ENCODE data around the gene RAB30.
"Not testable (repeated sequence)": the region's sequence is repeated elsewhere in the genome, so short reads cannot be mapped to it uniquely, and the experiment has no call there.

DNA sequence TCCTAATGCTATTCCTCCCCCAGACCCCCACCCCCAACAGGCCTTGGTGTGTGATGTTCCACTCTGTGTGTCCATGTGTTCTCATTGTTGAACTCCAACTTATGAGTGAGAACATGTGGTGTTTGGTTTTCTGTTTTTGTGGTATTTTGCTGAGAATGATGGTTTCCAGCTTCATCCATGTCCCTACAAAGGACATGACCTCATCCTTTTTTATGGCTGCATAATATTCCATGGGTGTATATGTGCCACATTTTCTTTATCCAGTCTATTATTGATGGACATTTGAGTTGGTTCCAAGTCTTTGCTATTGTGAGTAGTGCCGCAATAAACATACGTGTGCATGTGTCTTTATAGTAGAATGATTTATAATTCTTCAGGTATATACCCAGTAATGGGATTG is 121.2 kb downstream of the RAB30 start:
- TF ChIP-seq, protein P1, sequence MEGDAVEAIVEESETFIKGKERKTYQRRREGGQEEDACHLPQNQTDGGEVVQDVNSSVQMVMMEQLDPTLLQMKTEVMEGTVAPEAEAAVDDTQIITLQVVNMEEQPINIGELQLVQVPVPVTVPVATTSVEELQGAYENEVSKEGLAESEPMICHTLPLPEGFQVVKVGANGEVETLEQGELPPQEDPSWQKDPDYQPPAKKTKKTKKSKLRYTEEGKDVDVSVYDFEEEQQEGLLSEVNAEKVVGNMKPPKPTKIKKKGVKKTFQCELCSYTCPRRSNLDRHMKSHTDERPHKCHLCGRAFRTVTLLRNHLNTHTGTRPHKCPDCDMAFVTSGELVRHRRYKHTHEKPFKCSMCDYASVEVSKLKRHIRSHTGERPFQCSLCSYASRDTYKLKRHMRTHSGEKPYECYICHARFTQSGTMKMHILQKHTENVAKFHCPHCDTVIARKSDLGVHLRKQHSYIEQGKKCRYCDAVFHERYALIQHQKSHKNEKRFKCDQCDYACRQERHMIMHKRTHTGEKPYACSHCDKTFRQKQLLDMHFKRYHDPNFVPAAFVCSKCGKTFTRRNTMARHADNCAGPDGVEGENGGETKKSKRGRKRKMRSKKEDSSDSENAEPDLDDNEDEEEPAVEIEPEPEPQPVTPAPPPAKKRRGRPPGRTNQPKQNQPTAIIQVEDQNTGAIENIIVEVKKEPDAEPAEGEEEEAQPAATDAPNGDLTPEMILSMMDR (IDR thresholded peaks at IDR 0.05): not testable (repeated sequence)
- TF ChIP-seq EZH2 (IDR thresholded peaks at IDR 0.05): not testable (repeated sequence)

Data from neural progenitor cell (in vitro differentiated cells).